H1 (cell line): Measurements from ENCODE around the gene NAPA. TPM values are rescaled to one million over a fixed set of nuclear protein-coding genes. Genes with fewer than 3 reads are reported as not detected.

Experiments used
- polyA plus RNA-seq, 7 experiments: library from polyadenylated mRNA; depleted of rRNA in 3 of 7; stranded (reverse) in 5 of 7; unstranded in 2 of 7; fragments of >200 nt in 5 of 7; fragments of 200-250 nt in 2 of 7; gene quantifications; 1 replicate in 5 of 7; 2 replicates in 1 of 7; 4 replicates in 1 of 7; pipeline versions ENCODE4 v1.2.1 to v1.2.3, GENCODE V29; 2011 to 2013; ENCODE audit warnings: missing spikeins in 2 of 7, mixed read lengths in 2 of 7
- total RNA-seq: library from RNA; stranded (reverse); fragmentation: NEBNext Ultra II Directional; extraction: Animal tissue kit (Norgen Biotek cat#: 25700); gene quantifications from 2 replicates; pipeline ENCODE4 v1.2.1, GENCODE V29; 2021
- TF ChIP-seq, protein P1 (sequence below), 3 experiments: IDR thresholded peaks; 1 replicate in 2 of 3; 2 replicates in 1 of 3; pipeline versions ENCODE4 v1.5.1 to v1.6.1; 2011; ENCODE audit warnings: low read length in 3 of 3, mild to moderate bottlenecking in 3 of 3, inconsistent platforms in 2 of 3, low read depth in 1 of 3, moderate library complexity in 1 of 3; ENCODE audit not compliant: insufficient read depth in 1 of 3; ENCODE audit errors: control extremely low read depth in 1 of 3

Gene NAPA
- total and polyA plus RNA-seq, 2 of the 8 experiments (the other 6 are each of a cell fraction or from before 2014, with no cell fraction given): 58.5 to 78.2 TPM

- TF ChIP-seq, protein P1, sequence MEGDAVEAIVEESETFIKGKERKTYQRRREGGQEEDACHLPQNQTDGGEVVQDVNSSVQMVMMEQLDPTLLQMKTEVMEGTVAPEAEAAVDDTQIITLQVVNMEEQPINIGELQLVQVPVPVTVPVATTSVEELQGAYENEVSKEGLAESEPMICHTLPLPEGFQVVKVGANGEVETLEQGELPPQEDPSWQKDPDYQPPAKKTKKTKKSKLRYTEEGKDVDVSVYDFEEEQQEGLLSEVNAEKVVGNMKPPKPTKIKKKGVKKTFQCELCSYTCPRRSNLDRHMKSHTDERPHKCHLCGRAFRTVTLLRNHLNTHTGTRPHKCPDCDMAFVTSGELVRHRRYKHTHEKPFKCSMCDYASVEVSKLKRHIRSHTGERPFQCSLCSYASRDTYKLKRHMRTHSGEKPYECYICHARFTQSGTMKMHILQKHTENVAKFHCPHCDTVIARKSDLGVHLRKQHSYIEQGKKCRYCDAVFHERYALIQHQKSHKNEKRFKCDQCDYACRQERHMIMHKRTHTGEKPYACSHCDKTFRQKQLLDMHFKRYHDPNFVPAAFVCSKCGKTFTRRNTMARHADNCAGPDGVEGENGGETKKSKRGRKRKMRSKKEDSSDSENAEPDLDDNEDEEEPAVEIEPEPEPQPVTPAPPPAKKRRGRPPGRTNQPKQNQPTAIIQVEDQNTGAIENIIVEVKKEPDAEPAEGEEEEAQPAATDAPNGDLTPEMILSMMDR (IDR thresholded peaks at IDR 0.05; ENCODE audit: control extremely low read depth in 1 of 3, insufficient read depth in 1 of 3, low read depth in 1 of 3, low read length in 3 of 3): no peak
These were observed 5.6 kb downstream of the NAPA start (continued) for GRCh38 chr19:47509170-47509847.
